Measurements from ENCODE around the gene PGPEP1. TPM values are rescaled to one million over a fixed set of nuclear protein-coding genes. Genes with fewer than 3 reads are reported as not detected.
"Not testable (repeated sequence)": the region's sequence is repeated elsewhere in the genome, so short reads cannot be mapped to it uniquely, and the experiment has no call there.

The PGPEP1 gene
- total and polyA plus RNA-seq, 3 donors from 2014 or later: 10.8 to 16.2 (median 12.4) TPM

GRCh38 chr19:18346091-18346490, 5.7 kb downstream of the PGPEP1 start:
- Histone ChIP-seq H3K27me3 (no peaks in the 10 kb centered on the region), H3K36me3 (ENCODE audit: low read depth, missing control alignments) (no peaks in the 10 kb centered on the region), H3K4me3 (no peak overlapping the region), H3K27ac (no peak overlapping the region), H3K9me3 (no peaks in the 10 kb centered on the region), H3K4me1 (peaks cover 4% of the 10 kb centered on the region)
- no peak for DNase-seq
- TF ChIP-seq CTCF (IDR thresholded peaks at IDR 0.05) (peak in 1 of 3 experiments; percentile 31), POLR2A (IDR thresholded peaks at IDR 0.05) (no peak)
- WGBS, 2 donors: 80 to 86% methylated on average over 8 of the region's 8 CpGs
- intact Hi-C loops (cut with DNase I; ENCODE audit: low total_unique reads): no loop called here

GRCh38 chr19:18348171-18348570, 7.8 kb downstream of the PGPEP1 start:
- Histone ChIP-seq H3K36me3 (ENCODE audit: low read depth, missing control alignments) (no peaks in the 10 kb centered on the region), H3K9me3 (no peaks in the 10 kb centered on the region), H3K27ac (no peak overlapping the region), H3K4me1 (no peaks in the 10 kb centered on the region), H3K27me3 (no peaks in the 10 kb centered on the region), H3K4me3 (no peak overlapping the region)
- TF ChIP-seq CTCF (IDR thresholded peaks at IDR 0.05) (no peak), POLR2A (IDR thresholded peaks at IDR 0.05) (no peak)
- no peak for DNase-seq
- intact Hi-C loops (cut with DNase I; ENCODE audit: low total_unique reads): no loop called here
- WGBS, 2 donors: 89 to 94% methylated on average over 10 to 17 of the region's 17 CpGs

- intact Hi-C loops (cut with DNase I; ENCODE audit: low total_unique reads); DNase-seq: not testable (repeated sequence)
- WGBS, 2 donors: 89 to 97% methylated on average over 6 of the region's 6 CpGs
These were observed 8.5 kb downstream of the PGPEP1 start for GRCh38 chr19:18348818-18349339.

GRCh38 chr19:18349524-18350128, 9.2 kb downstream of the PGPEP1 start:
- no peaks in the 10 kb centered on the region for H3K9me3 ChIP-seq
- no peaks in the 10 kb centered on the region for H3K36me3 ChIP-seq (ENCODE audit: low read depth, missing control alignments)
- no peaks in the 10 kb centered on the region for H3K4me1 ChIP-seq
- peak; percentile 67 for DNase-seq
- TF ChIP-seq POLR2A (IDR thresholded peaks at IDR 0.05): no peak
- TF ChIP-seq CTCF (IDR thresholded peaks at IDR 0.05): peak; percentile 58 to 76 (median 68)
- H3K4me3 ChIP-seq: no peak overlapping the region
- H3K27me3 ChIP-seq: no peaks in the 10 kb centered on the region
- H3K27ac ChIP-seq: no peak overlapping the region
- intact Hi-C loops (cut with DNase I; ENCODE audit: low total_unique reads): no loop called here
- WGBS, 2 donors: 56 to 57% methylated on average over 12 of the region's 12 CpGs

More at GRCh38 chr19:18348818-18349339, 8.5 kb downstream of the PGPEP1 start:
- H3K4me1 ChIP-seq; H3K27ac ChIP-seq; H3K4me3 ChIP-seq; H3K9me3 ChIP-seq; H3K27me3 ChIP-seq; H3K36me3 ChIP-seq (ENCODE audit: low read depth, missing control alignments): not testable (repeated sequence)

- intact Hi-C loops (cut with DNase I; ENCODE audit: low total_unique reads): no loop called here
- WGBS, 2 donors: 87 to 90% methylated on average over 9 of the region's 9 CpGs
These were observed 10.1 kb downstream of the PGPEP1 start for GRCh38 chr19:18350490-18350889.

More at GRCh38 chr19:18350490-18350889, 10.1 kb downstream of the PGPEP1 start:
- no peak for DNase-seq
- Histone ChIP-seq H3K4me1 (no peaks in the 10 kb centered on the region), H3K9me3 (no peaks in the 10 kb centered on the region), H3K4me3 (no peak overlapping the region), H3K27me3 (no peaks in the 10 kb centered on the region), H3K27ac (no peak overlapping the region), H3K36me3 (ENCODE audit: low read depth, missing control alignments) (no peaks in the 10 kb centered on the region)
- TF ChIP-seq CTCF (IDR thresholded peaks at IDR 0.05) (no peak), POLR2A (IDR thresholded peaks at IDR 0.05) (no peak)

Measured in testis (tissue), 3 donors.